IMR-90 (cell line): Measurements from ENCODE around the gene METTL22. TPM values are rescaled to one million over a fixed set of nuclear protein-coding genes. Genes with fewer than 3 reads are reported as not detected.

Source experiments
- ATAC-seq: fragments of 200-7000 bp; cut with Tn5 transposase; 2 replicates; pipeline ENCODE4 v1.9.1; 2020; ENCODE audit warnings: low read depth, mild to moderate bottlenecking, moderate library complexity
- BruUV-seq: library from RNA; stranded (reverse); fragments of 400-500 nt; replicated peaks from 2 replicates; lab custom pipeline; 2021; lab: Mats Ljungman, UMichigan
- CTCF ChIA-PET: fragments of 300-600 bp; formaldehyde crosslinking; extraction: SDS; loops from one replicate; lab custom pipeline; 2021; ENCODE audit warnings: antibody characterized with exemption; lab: Yijun Ruan, JAX
- POLR2A ChIA-PET: fragments of 300-600 bp; sonication (Branson Sonifier 250); formaldehyde crosslinking; loops from one replicate; lab custom pipeline; 2022; ENCODE audit warnings: antibody characterized with exemption; ENCODE audit not compliant: unreplicated experiment; lab: Charles Lee
- DNase-seq: peaks from one replicate; pipeline ENCODE4 v3.0.0; 2013
- H2AFZ ChIP-seq: replicated peaks from 2 replicates; pipeline ENCODE3; 2013; ENCODE audit warnings: low read length, mild to moderate bottlenecking; ENCODE audit not compliant: poor library complexity
- H2AK5ac ChIP-seq: 2 replicates; pipeline ENCODE4 v1.6.1; 2013; ENCODE audit warnings: low read depth, low read length, inconsistent platforms
- H2AK9ac ChIP-seq: replicated peaks from 2 replicates; pipeline ENCODE3; 2013; ENCODE audit warnings: mild to moderate bottlenecking, low read depth, low read length, moderate library complexity; ENCODE audit not compliant: poor library complexity
- H2BK120ac ChIP-seq: 2 replicates; pipeline ENCODE4 v1.6.1; 2013; ENCODE audit warnings: low read depth, low read length, inconsistent platforms
- H2BK15ac ChIP-seq: 3 replicates; pipeline ENCODE4 v1.6.1; 2013; ENCODE audit warnings: low read depth, low read length, inconsistent platforms
- H2BK20ac ChIP-seq: 2 replicates; pipeline ENCODE4 v1.6.1; 2013; ENCODE audit warnings: low read depth, mild to moderate bottlenecking, inconsistent platforms, low read length, moderate library complexity
- H2BK5ac ChIP-seq: 2 replicates; pipeline ENCODE4 v1.6.1; 2013; ENCODE audit warnings: mild to moderate bottlenecking, low read depth, low read length, inconsistent platforms; ENCODE audit not compliant: poor library complexity, severe bottlenecking
- H3K14ac ChIP-seq: replicated peaks from 2 replicates; pipeline ENCODE4 v1.6.1; 2013; ENCODE audit warnings: low read depth, low read length, inconsistent platforms
- H3K18ac ChIP-seq: 2 replicates; pipeline ENCODE4 v1.6.1; 2013; ENCODE audit warnings: low read depth, low read length, control low read depth
- H3K23ac ChIP-seq: 2 replicates; pipeline ENCODE4 v1.6.1; 2013; ENCODE audit warnings: low read depth, low read length, inconsistent platforms
- H3K27ac ChIP-seq: 2 replicates; pipeline ENCODE4 v1.5.1; 2013; ENCODE audit warnings: mild to moderate bottlenecking, control low read depth, low read length; ENCODE audit not compliant: insufficient read depth
- H3K27me3 ChIP-seq: 2 replicates; pipeline ENCODE4 v1.6.1; 2013; ENCODE audit warnings: low read length; ENCODE audit not compliant: control insufficient read depth, insufficient read depth
- H3K36me3 ChIP-seq: 2 replicates; pipeline ENCODE4 v1.6.1; 2013; ENCODE audit warnings: low read length, mixed read lengths; ENCODE audit not compliant: control insufficient read depth, insufficient read depth
- H3K4ac ChIP-seq: 2 replicates; pipeline ENCODE4 v1.6.1; 2013; ENCODE audit warnings: low read depth, low read length, inconsistent platforms
- H3K4me1 ChIP-seq: 2 replicates; pipeline ENCODE4 v1.6.1; 2013; ENCODE audit warnings: low read length, mixed read lengths; ENCODE audit not compliant: control insufficient read depth, insufficient read depth
- H3K4me2 ChIP-seq: 2 replicates; pipeline ENCODE4 v1.6.1; 2013; ENCODE audit warnings: low read depth, mild to moderate bottlenecking, control low read depth, low read length, moderate library complexity
- H3K4me3 ChIP-seq: 2 replicates; pipeline ENCODE4 v1.5.1; 2013; ENCODE audit warnings: low read depth, mild to moderate bottlenecking, control low read depth, low read length, moderate library complexity; ENCODE audit not compliant: insufficient read depth
- H3K56ac ChIP-seq: 2 replicates; pipeline ENCODE4 v1.6.1; 2013; ENCODE audit warnings: low read length, inconsistent platforms; ENCODE audit not compliant: insufficient read depth; ENCODE audit errors: extremely low read depth
- H3K79me1 ChIP-seq, 2 experiments: 2 replicates each; pipeline ENCODE4 v1.6.1; 2013; ENCODE audit warnings: low read length in 2 of 2, inconsistent platforms in 1 of 2, low read depth in 1 of 2
- H3K9ac ChIP-seq: 2 replicates; pipeline ENCODE4 v1.6.1; 2013; ENCODE audit warnings: low read depth, low read length, control low read depth
- H3K9me1 ChIP-seq: 2 replicates; pipeline ENCODE4 v1.6.1; 2013; ENCODE audit warnings: low read length, inconsistent platforms; ENCODE audit not compliant: insufficient read depth
- H3K9me3 ChIP-seq: 2 replicates; pipeline ENCODE4 v1.6.1; 2013; ENCODE audit warnings: low read length; ENCODE audit not compliant: control insufficient read depth, insufficient read depth
- H4K20me1 ChIP-seq: 2 replicates; pipeline ENCODE4 v1.6.1; 2013; ENCODE audit warnings: low read length, inconsistent platforms; ENCODE audit not compliant: insufficient read depth
- H4K5ac ChIP-seq: 2 replicates; pipeline ENCODE4 v1.6.1; 2013; ENCODE audit warnings: mild to moderate bottlenecking, low read depth, low read length, control low read depth
- H4K8ac ChIP-seq, 2 experiments: 2 replicates each; pipeline ENCODE4 v1.6.1; 2013; ENCODE audit warnings: low read depth in 2 of 2, low read length in 2 of 2, control low read depth in 1 of 2, inconsistent platforms in 1 of 2
- H4K91ac ChIP-seq: 2 replicates; pipeline ENCODE4 v1.6.1; 2013; ENCODE audit warnings: low read depth, low read length, inconsistent platforms; ENCODE audit not compliant: insufficient read depth
- CEBPB ChIP-seq: IDR thresholded peaks from 2 replicates; pipeline ENCODE4 v1.6.1; 2012; ENCODE audit warnings: low read depth, low read length, improper control_type of control experiment
- CHD1 ChIP-seq: IDR thresholded peaks from 2 replicates; pipeline ENCODE4 v1.6.1; 2012; ENCODE audit warnings: low read depth, low read length, improper control_type of control experiment
- CTCF ChIP-seq: conservative IDR thresholded peaks from 2 replicates; pipeline ENCODE4 v1.5.1; 2012; ENCODE audit warnings: mild to moderate bottlenecking, low read depth, low read length, improper control_type of control experiment
- RAD21 ChIP-seq: IDR thresholded peaks from 2 replicates; pipeline ENCODE4 v1.6.1; 2012; ENCODE audit warnings: low read length, improper control_type of control experiment
- SMC3 ChIP-seq: fragments of 150-350 bp; IDR thresholded peaks from 2 replicates; pipeline ENCODE4 v1.6.1; 2016; ENCODE audit warnings: low read depth, mild to moderate bottlenecking, antibody characterized with exemption, low read length, moderate library complexity
- USF2 ChIP-seq: fragments of 150-350 bp; IDR thresholded peaks from 2 replicates; pipeline ENCODE4 v1.6.1; 2017; ENCODE audit warnings: mild to moderate bottlenecking, antibody characterized with exemption, low read length, low read depth
- WGBS, 2 experiments: methylation state at CpG; one replicate each; pipeline versions ENCODE4 v1.1.5 to v1.1.7; 2013; ENCODE audit warnings: missing lambda C conversion rate in 2 of 2; ENCODE audit not compliant: insufficient read length in 1 of 2; ENCODE audit errors: extremely low coverage in 2 of 2; 5-methylcytosine and 5-hydroxymethylcytosine counted together
- dilution Hi-C: fragments of 300-500 bp; cut with HindIII; formaldehyde crosslinking; loops from one replicate; pipeline ENCODE4 v1.14.3; 2018; ENCODE audit warnings: low sequenced_read_pairs; ENCODE audit not compliant: unreplicated experiment
- in situ Hi-C: fragments of 300-500 bp; cut with MboI; formaldehyde crosslinking; loops from 3 replicates; pipeline ENCODE4 v1.14.3; 2019; ENCODE audit warnings: low sequenced_read_pairs, inconsistent platforms, mixed read lengths
- intact Hi-C: fragments of 100-400 bp; cut with micrococcal nuclease; formaldehyde crosslinking; loops from 2 replicates; pipeline ENCODE4 v1.10.0; 2022
- polyA plus RNA-seq, 3 experiments: library from polyadenylated mRNA; depleted of rRNA; stranded (reverse); fragments of >200 nt; gene quantifications; 2 replicates each; pipeline ENCODE4 v1.2.3, GENCODE V29; 2012; ENCODE audit warnings: low replicate concordance in 1 of 3
- total RNA-seq: library from RNA; depleted of rRNA; stranded (reverse); fragments of >200 nt; gene quantifications from 2 replicates; pipeline ENCODE4 v1.2.3, GENCODE V29; 2012

The METTL22 gene
- total and polyA plus RNA-seq, 2 of the 4 experiments (the other 2 are of a cell fraction), result 27.2 to 51.2 TPM

- Histone ChIP-seq H2BK5ac (no peak overlapping the region), H3K56ac (no peak overlapping the region), H3K79me1 (no peaks in the 10 kb centered on the region), H2BK20ac (peak overlapping the region; percentile 5; the same call in 1 of the 2 replicates), H3K23ac (no peak overlapping the region), H3K4me3 (no peak overlapping the region), H3K14ac (no peak overlapping the region), H3K9me3 (no peaks in the 10 kb centered on the region), H2BK15ac (no peak overlapping the region), H4K20me1 (no peaks in the 10 kb centered on the region), H2AFZ (peak overlapping the region; percentile 77), H3K27me3 (peaks cover 11% of the 10 kb centered on the region), H3K36me3 (no peaks in the 10 kb centered on the region), H4K8ac (peak overlapping the region in 1 of 2 experiments; percentile 47; a peak in 1 of 4 replicates), H3K27ac (no peak overlapping the region), H3K4ac (peak overlapping the region; percentile 63; the same call in 1 of the 2 replicates), H4K91ac (peak overlapping the region; percentile 33; the same call in 1 of the 2 replicates), H3K9ac (no peak overlapping the region), H2AK9ac (no peak overlapping the region), H3K9me1 (peaks cover 3% of the 10 kb centered on the region; the same call in 1 of the 2 replicates), H3K4me1 (peaks cover 1% of the 10 kb centered on the region), H3K4me2 (no peak overlapping the region), H3K18ac (no peak overlapping the region), H4K5ac (no peak overlapping the region), H2BK120ac (peak overlapping the region; percentile 62), H2AK5ac (no peak overlapping the region; the same call in 1 of the 2 replicates)
- intact Hi-C loops (no loop called here), dilution Hi-C loops (no loop called here), in situ Hi-C loops (loop anchor here (25.0 kb wide), 1 partner anchor 564 kb away; no protein-coding TSS in a partner anchor)
- ATAC-seq (peak; percentile 32; the same call in 1 of the 2 replicates), DNase-seq (peak; percentile 37)
- BruUV-seq, result no TSS peak
- 20% methylated on average over 1 of the region's 7 CpGs; no CpG with 5 or more reads in 1 of the 2 experiments for WGBS, 2 experiments
- peak; percentile 54; the same call in 1 of the 2 replicates for TF ChIP-seq RAD21
- TF ChIP-seq CHD1, result no peak
- TF ChIP-seq CTCF, result peak; percentile 53
- peak; percentile 89 for TF ChIP-seq CEBPB
- no peak for TF ChIP-seq USF2
- TF ChIP-seq SMC3, result peak; percentile 41
- CTCF ChIA-PET, result interaction anchor here (1.1 kb wide), 1 partner anchor 8 kb away, joined by 3 read pairs; no protein-coding TSS in a partner anchor
- POLR2A ChIA-PET, result no interaction called here
Measured at GRCh38 chr16:8572919-8573724, 48.4 kb upstream of the METTL22 start.
